Fibroblast of skin of back (primary cell): ENCODE measurements around the gene CCDC191. TPM values are rescaled to one million over a fixed set of nuclear protein-coding genes. Genes with fewer than 3 reads are reported as not detected.
A peak's percentile ranks its signal among the peaks of the same experiment; 100 is the strongest.

Experiments
- DNase-seq: peaks from one replicate; pipeline ENCODE4 v3.0.0-alpha.2; 2013
- polyA plus RNA-seq, 2 experiments: library from polyadenylated mRNA; unstranded; fragments of 120-200 nt; gene quantifications; one replicate each; pipeline ENCODE4 v1.2.1, GENCODE V29; 2013; ENCODE audit not compliant: insufficient read length in 2 of 2

The CCDC191 gene
- 1.2 TPM for polyA plus RNA-seq (2013, experiment 1 of 2; ENCODE audit: insufficient read length)
- 1.5 TPM for polyA plus RNA-seq (2013, experiment 2 of 2; ENCODE audit: insufficient read length)

- DNase-seq, result peak; percentile 100
Measured at GRCh38 chr3:114056130-114057010, at the start of gene CCDC191, which contains the start of gene QTRT2. Gene CCDC191 (minus strand): TSS chr3:114056526. CDS start chr3:114056466, 60 bp downstream. Gene QTRT2 (plus strand): TSS chr3:114056737. CDS start chr3:114065258, 8,521 bp downstream.

DNA sequence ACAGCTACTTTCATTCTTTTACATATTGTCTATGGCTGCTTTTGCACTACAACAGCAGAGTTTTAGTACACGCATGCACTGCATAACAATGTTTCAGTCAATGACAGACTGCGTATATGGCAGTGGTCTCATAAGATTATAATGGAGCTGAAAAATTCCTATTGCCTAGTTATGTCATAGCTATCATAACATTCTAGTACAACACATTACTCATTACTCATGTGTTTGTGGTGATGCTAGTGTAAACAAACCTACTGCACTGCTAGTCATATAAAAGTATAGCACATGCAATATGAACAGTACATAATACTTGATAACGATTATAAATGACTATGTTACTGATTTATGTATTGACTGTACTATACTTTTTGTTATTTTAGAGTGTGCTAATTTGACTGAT is 48.1 kb upstream of the CCDC191 start:
- peak; percentile 33 for DNase-seq

DNA sequence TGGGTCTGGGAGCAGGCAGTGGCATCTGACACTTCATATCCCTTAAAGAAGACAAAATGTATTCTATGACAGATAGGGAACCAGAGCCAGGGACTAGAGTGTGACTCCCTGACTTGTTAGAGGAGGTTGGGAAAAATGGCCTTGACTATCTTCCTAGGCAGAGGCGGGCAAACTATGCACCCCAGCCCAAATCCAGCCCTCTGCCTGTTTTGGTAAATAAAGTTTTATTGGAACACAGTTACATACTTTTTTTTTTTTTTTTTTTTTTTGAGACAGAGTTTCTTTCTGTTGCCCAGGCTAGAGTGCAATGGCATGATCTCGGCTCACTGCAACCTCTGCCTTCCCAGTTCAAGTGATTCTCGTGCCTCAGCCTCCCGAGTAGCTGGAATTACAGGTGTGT is 47.5 kb upstream of the CCDC191 start:
- no peak for DNase-seq

DNA sequence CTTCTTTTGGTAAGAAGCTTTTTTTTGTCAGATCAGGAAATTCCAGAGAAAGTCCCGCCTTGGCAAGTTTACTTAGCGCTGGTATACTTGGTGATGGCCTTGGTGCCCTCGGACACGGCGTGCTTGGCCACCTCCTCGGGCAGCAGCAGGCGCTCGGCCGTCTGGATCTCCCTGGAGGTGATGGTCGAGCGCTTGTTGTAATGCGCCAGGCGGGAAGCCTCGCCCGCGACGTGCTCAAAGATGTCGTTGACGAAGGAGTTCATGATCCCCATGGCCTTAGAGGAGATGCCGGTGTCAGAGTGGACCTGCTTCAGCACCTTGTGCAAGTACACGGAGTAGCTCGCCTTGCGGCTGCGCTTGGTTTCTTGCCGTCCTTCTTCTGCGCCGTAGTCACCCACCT is 46.9 kb upstream of the CCDC191 start:
- DNase-seq, result no peak

- DNase-seq, result no peak
Measured at GRCh38 chr3:114101101-114101500, 44.8 kb upstream of the CCDC191 start.

DNA sequence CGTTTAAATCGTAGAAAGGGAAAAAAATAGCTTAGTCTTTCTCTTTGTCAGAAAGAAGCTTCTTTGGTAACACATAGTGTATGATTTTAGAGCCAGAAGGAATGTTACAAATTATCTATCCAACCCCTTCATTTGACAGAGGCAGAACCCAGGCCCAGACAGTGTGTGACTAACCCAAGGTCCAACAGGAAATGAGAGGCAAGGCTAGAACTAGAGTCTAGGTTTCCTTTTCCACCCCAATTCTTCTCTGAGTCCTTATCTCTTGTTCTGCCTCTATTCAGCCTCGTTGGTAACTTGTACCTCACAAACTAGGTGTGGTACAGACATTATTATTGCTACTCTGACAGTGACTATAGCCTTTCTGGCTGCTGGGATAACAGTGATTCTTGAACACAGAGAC is 39.5 kb upstream of the CCDC191 start:
- DNase-seq, result no peak

GRCh38 chr3:114093596-114093995 is 37.3 kb upstream of the CCDC191 start:
- DNase-seq, result peak; percentile 79

- DNase-seq, result no peak
Measured at GRCh38 chr3:114093016-114093380, 36.7 kb upstream of the CCDC191 start.

- DNase-seq, result no peak
Measured at GRCh38 chr3:114092151-114093015, 36.1 kb upstream of the CCDC191 start.

DNA sequence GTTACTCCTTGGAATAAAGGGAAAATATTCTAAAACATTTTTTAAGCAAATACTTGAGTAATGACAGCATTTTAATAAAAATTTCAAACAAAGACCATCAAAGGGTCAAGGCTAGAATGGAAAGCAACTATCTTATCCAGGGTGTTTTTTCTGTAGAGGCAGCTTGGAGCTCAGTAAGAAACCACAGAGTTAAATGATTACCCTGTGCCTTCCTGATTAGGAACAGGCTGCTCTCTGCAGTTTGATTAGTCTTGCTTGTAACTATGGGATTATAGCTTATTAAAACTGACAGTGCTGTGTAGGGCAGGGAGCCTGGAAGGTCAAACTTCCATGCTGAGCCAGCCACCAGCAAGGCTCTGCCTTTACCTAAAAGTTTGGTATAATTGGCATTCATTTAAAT is 33.3 kb upstream of the CCDC191 start:
- no peak for DNase-seq

GRCh38 chr3:114086356-114086755 is 30.0 kb upstream of the CCDC191 start:
- DNase-seq, result no peak

DNA sequence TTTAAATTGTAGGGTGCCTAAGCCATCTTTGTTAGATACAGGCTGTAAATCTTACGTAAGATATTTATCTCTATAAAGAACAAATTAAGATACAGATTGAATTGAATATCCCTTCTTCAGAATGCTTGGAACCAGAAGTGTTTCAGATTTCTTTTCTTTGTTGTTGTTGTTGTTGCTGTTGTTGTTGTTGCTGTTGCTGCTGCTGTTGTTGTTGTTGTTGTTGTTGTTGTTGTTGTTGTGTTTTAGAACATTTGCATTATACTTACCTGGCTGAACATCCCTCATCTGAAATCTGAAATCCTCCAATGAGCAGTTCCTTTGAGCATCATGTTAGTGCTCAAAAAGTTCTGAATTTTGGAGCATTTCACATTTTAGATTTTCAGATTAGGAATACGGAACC is 26.8 kb upstream of the CCDC191 start:
- no peak for DNase-seq

GRCh38 chr3:114081037-114081436 is 24.7 kb upstream of the CCDC191 start:
- peak; percentile 56 for DNase-seq

- DNase-seq, result no peak
Measured at GRCh38 chr3:114080201-114080600, 23.9 kb upstream of the CCDC191 start.

DNA sequence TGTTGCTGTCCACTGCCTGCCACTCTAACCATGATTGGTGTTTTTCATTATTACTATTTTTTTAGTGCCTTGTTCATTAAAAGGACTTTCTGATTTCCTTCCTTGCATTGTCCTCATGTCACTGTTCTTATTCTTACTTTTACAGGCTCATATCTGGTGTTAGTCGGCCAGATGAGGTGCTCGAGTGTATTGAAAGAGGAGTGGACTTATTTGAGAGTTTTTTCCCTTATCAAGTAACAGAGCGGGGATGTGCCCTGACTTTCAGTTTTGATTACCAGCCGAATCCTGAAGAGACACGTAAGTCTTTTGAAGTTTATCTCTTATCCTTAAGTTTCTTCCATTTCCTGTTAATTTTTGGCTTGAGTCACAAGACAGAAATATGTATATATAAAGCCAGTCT is 23.4 kb upstream of the CCDC191 start:
- no peak for DNase-seq

DNA sequence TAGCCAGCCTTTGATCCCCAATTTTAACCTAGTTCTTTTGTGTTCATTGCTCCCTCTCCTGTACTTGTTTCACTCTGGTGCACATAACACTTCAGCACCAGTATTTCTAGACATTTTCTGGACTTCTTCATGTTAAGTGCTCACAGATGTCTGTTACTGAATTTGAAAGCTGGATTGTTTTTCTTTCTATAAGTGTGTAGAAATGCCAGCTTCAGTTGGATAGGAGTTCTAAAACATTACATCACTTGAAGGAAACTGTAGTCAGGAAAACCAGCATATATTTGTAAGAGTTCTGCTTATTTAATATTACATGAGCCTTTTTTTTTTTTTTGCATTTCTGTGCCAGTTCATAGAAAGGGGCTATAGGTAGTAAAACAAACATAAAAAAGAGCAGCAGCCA is 21.8 kb upstream of the CCDC191 start:
- DNase-seq, result no peak

- no peak for DNase-seq
Measured at GRCh38 chr3:114076711-114077110, 20.4 kb upstream of the CCDC191 start.

GRCh38 chr3:114071786-114072185 is 15.5 kb upstream of the CCDC191 start:
- DNase-seq, result no peak

DNA sequence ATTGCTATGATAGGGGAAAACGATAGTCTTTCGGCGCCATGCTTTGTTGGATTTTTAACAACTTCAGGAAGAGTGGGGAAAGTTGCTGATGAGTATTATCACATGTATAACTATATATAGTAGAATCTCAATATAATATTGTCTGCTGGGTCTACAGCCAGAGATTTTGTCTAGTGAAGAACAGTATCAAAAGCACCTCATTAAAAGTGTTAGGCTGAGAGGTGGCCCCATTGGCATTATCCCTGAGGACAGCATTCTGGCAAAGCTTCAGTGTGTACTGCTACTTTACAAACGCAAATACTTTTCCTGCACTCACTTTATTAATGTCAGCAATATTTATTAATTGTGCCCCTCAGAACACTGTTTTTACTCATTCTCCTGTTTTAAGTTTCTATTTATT is 12.0 kb upstream of the CCDC191 start:
- no peak for DNase-seq

DNA sequence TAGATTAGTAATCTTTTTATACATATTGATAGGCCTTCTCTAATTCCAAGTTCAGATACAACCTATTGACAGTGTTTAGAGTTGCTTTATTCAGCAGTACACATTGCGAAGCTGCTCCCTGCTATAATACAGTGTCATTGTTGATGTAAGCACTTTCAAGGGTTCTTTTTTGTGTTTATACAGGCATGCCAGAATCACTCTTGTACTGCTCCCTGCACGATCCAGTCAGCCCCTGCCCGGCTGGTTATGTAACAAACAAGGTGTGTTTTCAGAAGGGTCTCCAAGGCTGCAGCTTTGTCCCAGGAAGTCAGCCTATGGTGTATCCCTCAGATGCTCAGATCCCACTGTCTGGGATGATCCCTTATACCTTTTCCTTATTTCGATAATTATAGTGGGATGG is 11.5 kb upstream of the CCDC191 start:
- no peak for DNase-seq

GRCh38 chr3:114060906-114061655 is 4.8 kb upstream of the CCDC191 start:
- no peak for DNase-seq

GRCh38 chr3:114058646-114059045 is 2.3 kb upstream of the CCDC191 start:
- DNase-seq, result no peak

DNA sequence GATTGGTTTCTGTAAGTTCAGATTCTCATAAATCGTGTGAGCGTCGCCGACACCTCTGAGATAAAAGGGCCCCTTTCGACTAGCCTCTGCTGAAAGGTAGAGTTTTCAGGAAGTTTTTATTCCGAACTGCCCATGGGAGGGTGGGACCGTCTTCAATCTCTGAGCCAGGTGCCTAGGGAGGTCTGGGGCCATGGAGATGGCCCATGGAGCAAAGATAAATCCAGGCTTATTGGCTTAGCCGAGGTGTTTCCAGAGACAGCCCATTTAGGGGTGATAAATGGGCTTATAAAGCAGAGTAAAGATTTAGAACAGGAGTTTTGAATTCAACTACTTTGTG is 653 bp upstream of the CCDC191 start:
- no peak for DNase-seq
